ENCODE results near the gene JAML. TPM values are rescaled to one million over a fixed set of nuclear protein-coding genes. Genes with fewer than 3 reads are reported as not detected.

JAML gene
- total and polyA plus RNA-seq, 2 of the 8 experiments (the other 6 are each of a cell fraction or from before 2014, with no cell fraction given) = 0.12 to 0.58 TPM

DNA sequence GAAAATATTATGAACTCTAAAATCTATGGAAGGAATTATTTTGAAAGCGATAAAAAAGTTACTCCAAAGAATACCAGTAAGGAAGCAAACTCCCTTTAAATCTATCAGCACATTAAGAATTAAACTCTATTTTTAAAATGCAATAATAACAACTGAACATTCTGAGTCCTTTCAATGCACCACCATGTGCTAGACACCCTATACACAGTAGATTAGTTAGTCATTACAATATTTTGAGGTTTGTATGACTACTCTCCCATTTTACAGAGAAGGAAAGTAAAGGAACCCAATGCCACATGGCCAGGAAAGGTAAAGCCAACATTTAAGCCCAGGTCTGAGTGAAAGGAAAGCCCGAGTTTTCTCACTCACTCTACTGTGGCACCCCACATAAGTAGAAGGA is 17.7 kb downstream of the JAML start (continued):
- no peak for TF ChIP-seq TCF12 (IDR thresholded peaks at IDR 0.05; ENCODE audit: low read depth, low read length)
- no peak for TF ChIP-seq SIN3A (conservative IDR thresholded peaks at IDR 0.05 in 1 of 2, IDR thresholded peaks at IDR 0.05 in 1 of 2; ENCODE audit: low read depth in 1 of 2, low read length in 2 of 2)

Measured in H1 (cell line).